HepG2 (cell line): ENCODE data around the gene OAS3. TPM values are rescaled to one million over a fixed set of nuclear protein-coding genes. Genes with fewer than 3 reads are reported as not detected.
A peak's percentile ranks its signal among the peaks of the same experiment; 100 is the strongest.

Experiments
- ATAC-seq: fragments of 200-7000 bp; cut with Tn5 transposase; 3 replicates; pipeline ENCODE4 v1.9.1; 2020; ENCODE audit warnings: mild to moderate bottlenecking, moderate library complexity
- Bru-seq: library from RNA; stranded (reverse); fragments of 400-500 nt; gene quantifications from one replicate; lab custom pipeline; 2021; lab: Mats Ljungman, UMichigan
- BruChase-seq, 2 experiments: library from RNA; stranded (reverse); fragments of 400-500 nt; gene quantifications; one replicate each; lab custom pipeline; 2021; lab: Mats Ljungman, UMichigan
- BruUV-seq: library from RNA; stranded (reverse); fragments of 400-500 nt; replicated peaks from 2 replicates; lab custom pipeline; 2021; lab: Mats Ljungman, UMichigan
- CTCF ChIA-PET: fragments of 300-600 bp; formaldehyde crosslinking; extraction: SDS; loops from one replicate; lab custom pipeline; 2021; ENCODE audit warnings: low total read pairs, inconsistent platforms, low intra/inter-chr PET ratio; lab: Yijun Ruan, JAX
- POLR2A ChIA-PET: fragments of 350-600 bp; sonication (Branson Sonifier 250); formaldehyde crosslinking; loops from one replicate; lab custom pipeline; 2020; ENCODE audit warnings: antibody characterized with exemption, inconsistent platforms; lab: Yijun Ruan, JAX
- DNase-seq: peaks from one replicate; pipeline ENCODE4 v3.0.0-alpha.2; 2015; ENCODE audit warnings: low spot score
- FAIRE-seq: peaks from 3 replicates; lab custom pipeline; 2011; peaks lifted over from hg19 to GRCh38; lab: Jason Lieb, UNC
- H2AFZ ChIP-seq: one replicate; pipeline ENCODE4 v1.6.1; 2011; ENCODE audit warnings: low read length, inconsistent platforms
- H3K27ac ChIP-seq: fragments of 300-600 bp; 3 replicates; pipeline ENCODE4 v1.8.0; 2011; ENCODE audit warnings: mixed run types, mild to moderate bottlenecking, mixed read lengths, low read length, inconsistent platforms; ENCODE audit not compliant: insufficient read depth; ENCODE audit errors: extremely low read length
- H3K27me3 ChIP-seq, 2 experiments: fragments of 200-600 bp in 1 of 2; 2 replicates in 1 of 2; 3 replicates in 1 of 2; pipeline versions ENCODE4 v1.6.0 to v1.8.0; 2011; ENCODE audit warnings: low read length in 2 of 2, mild to moderate bottlenecking in 2 of 2, moderate library complexity in 2 of 2, inconsistent platforms in 1 of 2; ENCODE audit not compliant: insufficient read depth in 2 of 2, control insufficient read depth in 1 of 2
- H3K36me3 ChIP-seq, 2 experiments: fragments of 200-600 bp in 1 of 2; replicated peaks in 1 of 2; 2 replicates in 1 of 2; 3 replicates in 1 of 2; pipeline versions ENCODE4 v1.5.1 to v1.8.0; 2011; ENCODE audit warnings: low read length in 2 of 2, inconsistent platforms in 1 of 2; ENCODE audit not compliant: insufficient read depth in 2 of 2, control insufficient read depth in 1 of 2
- H3K4me1 ChIP-seq: 2 replicates; pipeline ENCODE4 v1.5.1; 2012; ENCODE audit warnings: low read length, inconsistent platforms; ENCODE audit not compliant: insufficient read depth
- H3K4me2 ChIP-seq: 2 replicates; pipeline ENCODE4 v1.6.0; 2011; ENCODE audit warnings: low read depth, low read length, inconsistent platforms
- H3K4me3 ChIP-seq, 3 experiments: fragments of 200-600 bp in 1 of 3; sonication (generic), shearing (Covaris generic) in 1 of 3; replicated peaks in 1 of 3; 2 replicates each; pipeline ENCODE4 v1.5.1; 2011 to 2016; ENCODE audit warnings: low read length in 3 of 3, inconsistent platforms in 2 of 3, low read depth in 2 of 3, mild to moderate bottlenecking in 2 of 3, control low read depth in 1 of 3, mixed read lengths in 1 of 3; ENCODE audit not compliant: insufficient read depth in 1 of 3
- H3K79me2 ChIP-seq: one replicate; pipeline ENCODE4 v1.6.1; 2011; ENCODE audit warnings: low read length, inconsistent platforms; ENCODE audit not compliant: insufficient read depth
- H3K9ac ChIP-seq: 2 replicates; pipeline ENCODE4 v1.6.0; 2011; ENCODE audit warnings: mild to moderate bottlenecking, low read depth, low read length, inconsistent platforms; ENCODE audit not compliant: insufficient read depth
- H3K9me3 ChIP-seq: 2 replicates; pipeline ENCODE4 v1.5.1; 2012; ENCODE audit warnings: mild to moderate bottlenecking, low read length
- H4K20me1 ChIP-seq: 2 replicates; pipeline ENCODE4 v1.6.0; 2011; ENCODE audit warnings: inconsistent platforms, mild to moderate bottlenecking, low read length, moderate library complexity; ENCODE audit not compliant: insufficient read depth
- ATAD3A ChIP-seq: sonication (generic); formaldehyde crosslinking; IDR thresholded peaks from 2 replicates; pipeline ENCODE4 v1.4.0; 2020; ENCODE audit warnings: missing genetic modification reagents
- LCORL ChIP-seq, 2 experiments: fragments of 450-650 bp in 1 of 2; sonication (generic) in 1 of 2; formaldehyde crosslinking in 1 of 2; IDR thresholded peaks; 2 replicates each; pipeline versions ENCODE4 v1.5.0 to v1.6.1; 2017 to 2020; ENCODE audit warnings: antibody characterized with exemption in 1 of 2, missing genetic modification reagents in 1 of 2
- MXI1 ChIP-seq: IDR thresholded peaks from 3 replicates; pipeline ENCODE4 v1.6.1; 2012; ENCODE audit warnings: low read depth, low read length, inconsistent platforms, borderline replicate concordance
- NR2F6 ChIP-seq, 2 experiments: IDR thresholded peaks; 2 replicates each; pipeline ENCODE4 v1.6.1; 2016; ENCODE audit warnings: antibody characterized with exemption in 1 of 2, mild to moderate bottlenecking in 1 of 2
- SATB2 ChIP-seq: sonication (generic); formaldehyde crosslinking; IDR thresholded peaks from 2 replicates; pipeline ENCODE4 v1.5.0; 2020; ENCODE audit warnings: missing genetic modification reagents
- SKI ChIP-seq: fragments of 450-650 bp; IDR thresholded peaks from one replicate; pipeline ENCODE4 v1.6.1; 2018; ENCODE audit warnings: mild to moderate bottlenecking; ENCODE audit not compliant: partially characterized antibody
- ZNF282 ChIP-seq: fragments of 450-650 bp; IDR thresholded peaks from 2 replicates; pipeline ENCODE4 v1.6.1; 2018; ENCODE audit not compliant: partially characterized antibody
- ZNF337 ChIP-seq: sonication (generic); formaldehyde crosslinking; IDR thresholded peaks from 2 replicates; pipeline ENCODE4 v1.5.1; 2020; ENCODE audit warnings: missing genetic modification reagents, low read depth, mild to moderate bottlenecking, borderline replicate concordance
- ZNF382 ChIP-seq: sonication (generic); formaldehyde crosslinking; IDR thresholded peaks from 2 replicates; pipeline ENCODE4 v1.5.0; 2020; ENCODE audit warnings: missing genetic modification reagents, mild to moderate bottlenecking, borderline replicate concordance
- ZNF616 ChIP-seq: sonication (generic); formaldehyde crosslinking; IDR thresholded peaks from 2 replicates; pipeline ENCODE4 v1.5.0; 2020; ENCODE audit warnings: low read depth, mild to moderate bottlenecking, missing genetic modification reagents
- ZNF670 ChIP-seq: sonication (generic); formaldehyde crosslinking; IDR thresholded peaks from 2 replicates; pipeline ENCODE4 v1.8.0; 2022; ENCODE audit warnings: mild to moderate bottlenecking, missing genetic modification reagents, borderline replicate concordance
- ZNF780A ChIP-seq: sonication (generic); formaldehyde crosslinking; IDR thresholded peaks from 2 replicates; pipeline ENCODE4 v1.8.0; 2022; ENCODE audit warnings: mild to moderate bottlenecking, missing genetic modification reagents, moderate library complexity
- WGBS: methylation state at CpG from one replicate; pipeline ENCODE4 v1.1.6; 2017; ENCODE audit warnings: low lambda C conversion rate; 5-methylcytosine and 5-hydroxymethylcytosine counted together
- in situ Hi-C: cut with HindIII; loops from 2 replicates; pipeline ENCODE4 v1.10.0; 2017; ENCODE audit warnings: low pct_unique_long_range_greater_than_20kb; ENCODE audit not compliant: extremely low pct_ligation_motif_present
- intact Hi-C: fragments of 100-400 bp; cut with micrococcal nuclease; formaldehyde crosslinking; loops from one replicate; pipeline ENCODE4 v1.10.0; 2022; ENCODE audit not compliant: unreplicated experiment
- long read RNA-seq, 2 experiments: library from RNA in 1 of 2; library from polyadenylated mRNA in 1 of 2; stranded (forward) in 1 of 2; unstranded in 1 of 2; transcript quantifications; one replicate each; pipeline ENCODE4 v2.0.0, GENCODE V29; 2019 to 2022
- polyA minus RNA-seq, 3 experiments: library from RNA; depleted of rRNA, polyadenylated mRNA; stranded (reverse); fragments of >200 nt; gene quantifications; 2 replicates each; pipeline ENCODE4 v1.2.3, GENCODE V29; 2011; ENCODE audit warnings: low replicate concordance in 1 of 3
- polyA plus RNA-seq, 8 experiments: library from polyadenylated mRNA; depleted of rRNA in 3 of 8; stranded (reverse) in 7 of 8; unstranded in 1 of 8; fragments of >200 nt; fragmentation: Illumina TruSeq in 4 of 8; extraction: Trizol in 4 of 8; gene quantifications; 2 replicates each; pipeline versions ENCODE4 v1.2.1 to v1.2.3, GENCODE V29; 2011 to 2016; ENCODE audit warnings: low read depth in 4 of 8, missing spikeins in 1 of 8, mixed read lengths in 1 of 8; ENCODE audit not compliant: insufficient read depth in 1 of 8
- total RNA-seq, 5 experiments: library from RNA; depleted of rRNA; stranded (reverse); fragments of >200 nt; fragmentation: Illumina TruSeq; extraction: Trizol; gene quantifications; 2 replicates each; pipeline ENCODE4 v1.2.3, GENCODE V29; 2016; ENCODE audit warnings: low read depth in 1 of 5

The OAS3 gene, protein sequence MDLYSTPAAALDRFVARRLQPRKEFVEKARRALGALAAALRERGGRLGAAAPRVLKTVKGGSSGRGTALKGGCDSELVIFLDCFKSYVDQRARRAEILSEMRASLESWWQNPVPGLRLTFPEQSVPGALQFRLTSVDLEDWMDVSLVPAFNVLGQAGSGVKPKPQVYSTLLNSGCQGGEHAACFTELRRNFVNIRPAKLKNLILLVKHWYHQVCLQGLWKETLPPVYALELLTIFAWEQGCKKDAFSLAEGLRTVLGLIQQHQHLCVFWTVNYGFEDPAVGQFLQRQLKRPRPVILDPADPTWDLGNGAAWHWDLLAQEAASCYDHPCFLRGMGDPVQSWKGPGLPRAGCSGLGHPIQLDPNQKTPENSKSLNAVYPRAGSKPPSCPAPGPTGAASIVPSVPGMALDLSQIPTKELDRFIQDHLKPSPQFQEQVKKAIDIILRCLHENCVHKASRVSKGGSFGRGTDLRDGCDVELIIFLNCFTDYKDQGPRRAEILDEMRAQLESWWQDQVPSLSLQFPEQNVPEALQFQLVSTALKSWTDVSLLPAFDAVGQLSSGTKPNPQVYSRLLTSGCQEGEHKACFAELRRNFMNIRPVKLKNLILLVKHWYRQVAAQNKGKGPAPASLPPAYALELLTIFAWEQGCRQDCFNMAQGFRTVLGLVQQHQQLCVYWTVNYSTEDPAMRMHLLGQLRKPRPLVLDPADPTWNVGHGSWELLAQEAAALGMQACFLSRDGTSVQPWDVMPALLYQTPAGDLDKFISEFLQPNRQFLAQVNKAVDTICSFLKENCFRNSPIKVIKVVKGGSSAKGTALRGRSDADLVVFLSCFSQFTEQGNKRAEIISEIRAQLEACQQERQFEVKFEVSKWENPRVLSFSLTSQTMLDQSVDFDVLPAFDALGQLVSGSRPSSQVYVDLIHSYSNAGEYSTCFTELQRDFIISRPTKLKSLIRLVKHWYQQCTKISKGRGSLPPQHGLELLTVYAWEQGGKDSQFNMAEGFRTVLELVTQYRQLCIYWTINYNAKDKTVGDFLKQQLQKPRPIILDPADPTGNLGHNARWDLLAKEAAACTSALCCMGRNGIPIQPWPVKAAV
- total RNA-seq (2016; rRNA removed; fragmentation: Illumina TruSeq; extraction: Trizol) = 10.5 and 16.7 TPM in 2 replicates
- total RNA-seq (2016; cell fraction: cytosol; rRNA removed; fragmentation: Illumina TruSeq; extraction: Trizol; ENCODE audit: low read depth) = 0.79 and 0.81 TPM in 2 replicates
- total RNA-seq (2016; cell fraction: insoluble cytoplasmic fraction; rRNA removed; fragmentation: Illumina TruSeq; extraction: Trizol) = 11.3 and 14.6 TPM in 2 replicates
- 3.8 and 3.9 TPM in 2 replicates for total RNA-seq (2016; cell fraction: membrane; rRNA removed; fragmentation: Illumina TruSeq; extraction: Trizol)
- 8.6 and 11.6 TPM in 2 replicates for total RNA-seq (2016; cell fraction: nucleus; rRNA removed; fragmentation: Illumina TruSeq; extraction: Trizol)
- 4.8 and 6.7 TPM in 2 replicates for polyA plus RNA-seq (2011; rRNA removed)
- polyA plus RNA-seq (2011; cell fraction: cytosol; rRNA removed) = 3.6 TPM in 2 replicates
- polyA plus RNA-seq (2011; cell fraction: nucleus; rRNA removed) = 16.1 and 17.1 TPM in 2 replicates
- 4.8 and 5.6 TPM in 2 replicates for polyA plus RNA-seq (2012)
- polyA plus RNA-seq (2016; cell fraction: cytosol; fragmentation: Illumina TruSeq; extraction: Trizol; ENCODE audit: low read depth) = 0.70 and 0.71 TPM in 2 replicates
- 12.8 and 14.3 TPM in 2 replicates for polyA plus RNA-seq (2016; cell fraction: insoluble cytoplasmic fraction; fragmentation: Illumina TruSeq; extraction: Trizol; ENCODE audit: low read depth)
- 2.1 and 2.2 TPM in 2 replicates for polyA plus RNA-seq (2016; cell fraction: membrane; fragmentation: Illumina TruSeq; extraction: Trizol; ENCODE audit: low read depth)
- 10.5 and 12.9 TPM in 2 replicates for polyA plus RNA-seq (2016; cell fraction: nucleus; fragmentation: Illumina TruSeq; extraction: Trizol; ENCODE audit: insufficient read depth, low read depth)
- polyA minus RNA-seq (2011; rRNA and poly(A)+ RNA removed; ENCODE audit: low replicate concordance) = 35.2 and 111 TPM in 2 replicates
- 6.7 and 6.8 TPM in 2 replicates for polyA minus RNA-seq (2011; cell fraction: cytosol; rRNA and poly(A)+ RNA removed)
- 12.4 and 16.2 TPM in 2 replicates for polyA minus RNA-seq (2011; cell fraction: nucleus; rRNA and poly(A)+ RNA removed)
- percentile 50 among the genes with signal in this experiment for Bru-seq, nascent RNA
- BruChase-seq, experiment 1, labeled RNA remaining after a 6-hour chase = percentile 60 among the genes with signal in this experiment
- BruChase-seq, experiment 2, labeled RNA remaining after a 2-hour chase = percentile 54 among the genes with signal in this experiment
- long read RNA-seq, experiment 1, partial matches to known transcripts = 0 of 3 reads
- long read RNA-seq, experiment 1, other reads (novel, unspliced or antisense) = 2 of 3 reads
- long read RNA-seq, experiment 2, full-length matches to known transcripts = 12 of 29 reads
- long read RNA-seq, experiment 2, partial matches to known transcripts = 2 of 29 reads
- long read RNA-seq, experiment 2, other reads (novel, unspliced or antisense) = 15 of 29 reads

DNA sequence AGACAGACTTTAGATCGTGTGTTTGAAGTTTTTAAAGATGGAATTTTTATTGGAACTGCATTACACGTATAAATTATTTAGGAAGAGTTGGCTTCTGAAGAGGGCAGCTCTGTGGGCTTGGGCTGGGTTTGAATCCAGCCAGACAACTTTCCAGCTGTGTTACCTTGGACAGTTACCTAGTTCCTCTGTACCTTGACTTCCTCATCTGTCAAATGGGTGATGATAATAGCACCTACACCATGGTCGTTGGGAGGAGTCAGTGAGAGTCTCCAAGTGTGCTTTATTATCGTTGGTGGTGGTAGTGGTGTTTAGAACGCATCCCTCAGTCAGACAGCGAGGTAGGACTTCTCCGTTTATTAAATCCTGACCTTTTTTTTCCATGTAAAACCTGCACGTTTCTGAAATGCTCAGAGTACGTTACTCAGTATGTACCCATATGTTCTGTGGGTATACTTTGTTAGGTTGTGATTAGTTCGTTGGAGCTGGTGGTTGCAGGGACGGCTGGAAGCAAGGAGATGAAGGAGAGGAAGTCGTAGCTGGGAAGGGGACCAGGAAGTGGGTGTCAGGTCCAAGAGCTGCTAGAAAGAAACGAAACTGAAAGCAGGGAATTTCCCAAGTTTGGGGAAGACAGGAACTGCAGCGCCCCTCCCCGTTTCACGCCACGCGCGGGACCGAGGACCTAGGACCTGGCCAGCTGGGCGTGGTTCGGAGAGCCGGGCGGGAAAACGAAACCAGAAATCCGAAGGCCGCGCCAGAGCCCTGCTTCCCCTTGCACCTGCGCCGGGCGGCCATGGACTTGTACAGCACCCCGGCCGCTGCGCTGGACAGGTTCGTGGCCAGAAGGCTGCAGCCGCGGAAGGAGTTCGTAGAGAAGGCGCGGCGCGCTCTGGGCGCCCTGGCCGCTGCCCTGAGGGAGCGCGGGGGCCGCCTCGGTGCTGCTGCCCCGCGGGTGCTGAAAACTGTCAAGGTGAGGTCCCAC, at the start of gene OAS3:
OAS3 (plus strand) TSS at position 734 of the 979 bp plus-strand sequence; CDS start at position 791, 57 bp downstream.
- peak within 1 kb of the TSS; percentile 93 for H3K4me2 ChIP-seq
- no peaks in the 10 kb centered on the region for H3K9me3 ChIP-seq
- FAIRE-seq (peak; percentile 78), ATAC-seq (peak; percentile 90), DNase-seq (peak; percentile 77)
- 10% methylated on average over 34 of the region's 50 CpGs for WGBS
- H3K9ac ChIP-seq = peak within 1 kb of the TSS; percentile 69
- in situ Hi-C loops = no loop called here
- CTCF ChIA-PET = no interaction called here
- H3K36me3 ChIP-seq = no peaks in the 10 kb centered on the region; a peak in 1 of 5 replicates
- TSS peak; percentile 59 for BruUV-seq
- H3K27me3 ChIP-seq = no peaks in the 10 kb centered on the region; a peak in 1 of 5 replicates
- H2AFZ ChIP-seq = peak within 1 kb of the TSS; percentile 93
- peaks cover 28% of the 10 kb centered on the region for H3K4me1 ChIP-seq
- peak within 1 kb of the TSS; percentile 49 for H3K27ac ChIP-seq
- POLR2A ChIA-PET = interaction anchor here (0.8 to 2.1 kb wide), 5 partner anchors 9 to 31 kb away, joined by 3 to 19 read pairs (median 3); partner anchors contain the start of gene OAS1
- H3K4me3 ChIP-seq = peak within 1 kb of the TSS; percentile 76 to 86 (median 81)
- H4K20me1 ChIP-seq = no peaks in the 10 kb centered on the region
- intact Hi-C loops = loop anchor here (2.0 kb wide), 1 partner anchor 37 kb away; no protein-coding TSS in a partner anchor
- H3K79me2 ChIP-seq = no peaks in the 10 kb centered on the region
- TF ChIP-seq SATB2 (no peak; the same call in 1 of the 2 replicates), MXI1 (peak; percentile 81; the same call in 2 of the 3 replicates), LCORL (IDR thresholded peaks at IDR 0.05) (no peak), LCORL (CRISPR knock-in tag; IDR thresholded peaks at IDR 0.05) (peak; percentile 70), ZNF382 (CRISPR knock-in tag) (no peak), SKI (peak; percentile 32), ZNF780A (CRISPR knock-in tag) (no peak), ATAD3A (CRISPR knock-in tag) (no peak), ZNF670 (CRISPR knock-in tag) (0 out of 2 replicates have a peak, but pooled peaks have one; percentile 61), ZNF616 (no peak), ZNF282 (no peak), NR2F6 (IDR thresholded peaks at IDR 0.05) (no peak), NR2F6 (CRISPR knock-in tag; IDR thresholded peaks at IDR 0.05) (peak; percentile 23; the same call in 1 of the 2 replicates), ZNF337 (no peak)
